BLaER1 (cell line): ENCODE data around the gene CHMP1A.

Source experiments
- H3K27ac ChIP-seq: shearing (Covaris generic); formaldehyde crosslinking; 2 replicates; pipeline ENCODE4 v1.8.1; 2022
- H3K27me3 ChIP-seq: shearing (Covaris generic); formaldehyde crosslinking; 2 replicates; pipeline ENCODE4 v1.8.1; 2022
- H3K36me3 ChIP-seq: shearing (Covaris generic); formaldehyde crosslinking; 2 replicates; pipeline ENCODE4 v1.8.1; 2022
- H3K4me1 ChIP-seq: shearing (Covaris generic); formaldehyde crosslinking; 2 replicates; pipeline ENCODE4 v1.8.1; 2022
- H3K4me2 ChIP-seq: shearing (Covaris generic); formaldehyde crosslinking; 2 replicates; pipeline ENCODE4 v1.8.1; 2022
- H3K4me3 ChIP-seq: shearing (Covaris generic); formaldehyde crosslinking; 2 replicates; pipeline ENCODE4 v1.8.1; 2022
- H3K9ac ChIP-seq: shearing (Covaris generic); formaldehyde crosslinking; 2 replicates; pipeline ENCODE4 v1.8.1; 2022
- H3K9me3 ChIP-seq: shearing (Covaris generic); formaldehyde crosslinking; 2 replicates; pipeline ENCODE4 v1.8.1; 2022
- H4K20me1 ChIP-seq: shearing (Covaris generic); formaldehyde crosslinking; 2 replicates; pipeline ENCODE4 v1.8.1; 2022
- Cebpa-rat ChIP-seq: shearing (Covaris generic); IDR thresholded peaks from 2 replicates; pipeline ENCODE4 v1.8.1; 2022

Gene CHMP1A

DNA sequence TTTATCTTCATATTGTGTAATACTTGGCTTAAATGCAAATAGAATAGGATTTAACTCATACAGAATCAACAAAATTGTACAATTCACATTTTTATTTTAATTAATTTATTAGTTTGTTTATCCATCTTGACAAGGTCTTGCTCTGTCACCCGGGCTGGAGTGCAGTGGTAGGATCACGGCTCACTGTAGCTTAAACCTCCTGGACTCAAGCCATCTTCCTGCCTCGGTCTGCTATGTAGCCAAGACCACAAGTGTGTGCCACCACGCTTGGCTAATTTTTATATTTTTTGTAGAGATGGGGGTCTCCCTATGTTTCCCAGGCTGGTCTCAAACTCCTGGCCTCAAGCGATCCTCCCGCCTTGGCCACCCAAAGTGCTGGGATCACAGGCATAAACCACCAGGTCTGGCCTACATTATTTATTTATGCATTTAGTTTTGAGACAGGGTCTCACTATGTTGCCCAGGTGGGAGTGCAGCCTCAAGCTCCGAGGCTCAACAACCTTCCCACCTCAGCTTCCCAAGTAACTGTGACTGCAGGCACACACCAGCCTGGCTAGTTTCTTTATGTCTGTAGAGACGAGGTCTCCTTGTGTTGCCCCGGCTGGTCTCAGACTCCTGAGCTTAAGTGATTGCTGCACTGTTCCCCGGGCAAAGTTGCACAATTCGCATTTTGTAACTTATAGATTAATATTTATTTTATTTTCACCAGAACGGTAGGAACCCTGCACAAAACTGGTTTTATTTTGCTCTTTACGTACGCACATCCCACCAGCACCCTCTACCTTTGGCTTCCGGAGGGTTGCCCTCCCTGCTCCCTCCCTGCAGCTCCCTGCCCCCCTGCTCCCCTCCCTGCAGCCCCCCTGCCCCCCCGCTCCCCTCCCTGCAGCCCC is 39.2 kb downstream of the CHMP1A start:
- no peak overlapping the region for H3K4me3 ChIP-seq
- peak overlapping the region; percentile 97 for H3K4me2 ChIP-seq
- no peaks in the 10 kb centered on the region for H3K27me3 ChIP-seq
- H3K36me3 ChIP-seq, result peaks cover 14% of the 10 kb centered on the region; the same call in 1 of the 2 replicates
- TF ChIP-seq Cebpa-rat, result peak; percentile 51; the same call in 1 of the 2 replicates
- peaks cover 23% of the 10 kb centered on the region for H4K20me1 ChIP-seq
- H3K9me3 ChIP-seq, result no peaks in the 10 kb centered on the region
- peaks cover 88% of the 10 kb centered on the region for H3K4me1 ChIP-seq
- H3K27ac ChIP-seq, result peak overlapping the region; percentile 27; the same call in 1 of the 2 replicates
- no peak overlapping the region for H3K9ac ChIP-seq

DNA sequence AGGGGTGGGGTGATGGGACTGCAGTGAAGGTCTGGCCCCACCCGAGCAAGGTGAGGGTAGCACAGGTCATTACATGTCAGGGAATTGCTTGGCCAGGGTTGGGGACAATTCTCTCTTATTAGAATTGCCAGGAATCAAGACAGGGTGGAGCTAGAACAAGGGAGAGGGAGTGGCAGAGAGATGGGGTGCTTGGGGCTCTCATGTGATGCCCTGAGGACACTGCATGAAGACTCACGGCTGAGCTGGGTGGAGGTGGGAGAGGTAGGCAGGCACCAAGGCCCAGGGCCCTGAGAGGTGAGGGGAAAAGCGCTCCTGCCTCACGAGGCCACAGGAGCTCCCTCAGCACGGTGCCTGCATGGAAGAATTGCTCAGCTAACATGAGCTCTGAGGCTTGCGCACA is 40.5 kb downstream of the CHMP1A start:
- TF ChIP-seq Cebpa-rat, result no peak
- Histone ChIP-seq H3K4me2 (peak overlapping the region; percentile 97), H4K20me1 (peaks cover 18% of the 10 kb centered on the region), H3K9ac (peak overlapping the region; percentile 48; the same call in 1 of the 2 replicates), H3K4me1 (peaks cover 91% of the 10 kb centered on the region), H3K4me3 (peak overlapping the region; percentile 52; the same call in 1 of the 2 replicates), H3K27ac (peak overlapping the region; percentile 78), H3K36me3 (peaks cover 3% of the 10 kb centered on the region; the same call in 1 of the 2 replicates), H3K27me3 (no peaks in the 10 kb centered on the region), H3K9me3 (no peaks in the 10 kb centered on the region)

DNA sequence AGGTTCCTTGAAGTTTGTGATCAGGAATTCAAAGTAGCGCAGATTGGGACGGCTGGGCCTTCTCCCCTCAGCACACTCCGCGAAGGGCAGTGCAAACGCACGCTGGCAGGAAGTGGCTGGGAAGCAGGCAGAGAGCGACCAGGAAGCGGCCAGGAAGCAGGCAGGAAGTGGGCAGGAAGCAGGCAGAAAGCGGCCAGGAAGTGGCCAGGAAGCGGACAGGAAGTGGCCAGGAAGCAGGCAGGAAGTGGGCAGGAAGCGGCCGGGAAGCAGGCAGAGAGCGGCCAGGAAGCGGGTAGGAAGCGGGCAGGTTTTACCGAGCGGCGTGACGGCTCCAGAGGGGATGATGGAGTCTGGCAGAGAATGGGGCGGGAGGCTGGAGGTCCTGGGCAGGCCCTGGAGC is 40.9 kb downstream of the CHMP1A start:
- Histone ChIP-seq H3K27me3 (no peaks in the 10 kb centered on the region), H4K20me1 (peaks cover 18% of the 10 kb centered on the region), H3K9ac (peak overlapping the region; percentile 48), H3K4me2 (peak overlapping the region; percentile 97), H3K4me1 (peaks cover 91% of the 10 kb centered on the region), H3K27ac (peak overlapping the region; percentile 78), H3K36me3 (no peaks in the 10 kb centered on the region; the same call in 1 of the 2 replicates), H3K9me3 (no peaks in the 10 kb centered on the region), H3K4me3 (peak overlapping the region; percentile 52)
- TF ChIP-seq Cebpa-rat, result no peak

DNA sequence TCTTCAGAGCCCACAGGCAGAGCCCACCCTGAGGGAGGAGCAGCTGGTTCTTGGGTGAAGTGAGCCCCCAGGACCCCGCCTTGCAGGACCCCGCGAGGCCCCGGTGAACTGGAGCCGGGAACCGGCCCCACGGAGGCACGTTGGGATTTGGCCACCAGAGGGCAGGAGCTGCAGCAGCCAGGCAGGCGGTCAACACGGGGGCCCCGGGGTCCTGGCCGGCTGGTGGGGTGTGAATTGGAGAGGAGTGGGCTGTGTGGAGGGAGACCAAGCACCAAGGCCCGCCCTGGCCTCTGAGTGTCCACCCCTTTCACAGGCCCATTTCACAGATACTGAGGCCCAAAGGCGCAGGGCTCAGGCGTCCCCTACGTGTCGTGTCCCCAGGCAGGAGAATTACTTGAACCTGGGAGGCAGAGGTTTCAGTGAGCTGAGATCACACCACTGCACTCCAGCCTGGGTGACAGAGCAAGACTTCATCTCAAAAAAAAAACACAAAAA is 41.9 kb downstream of the CHMP1A start:
- TF ChIP-seq Cebpa-rat, result no peak
- H3K4me2 ChIP-seq, result peak overlapping the region; percentile 97

GRCh38 chr16:89615176-89615575 is 42.3 kb downstream of the CHMP1A start:
- peak overlapping the region; percentile 52; the same call in 1 of the 2 replicates for H3K4me3 ChIP-seq

More for the DNA sequence above, 41.9 kb downstream of the CHMP1A start:
- Histone ChIP-seq H4K20me1 (peaks cover 8% of the 10 kb centered on the region; the same call in 1 of the 2 replicates), H3K36me3 (no peaks in the 10 kb centered on the region), H3K27ac (peak overlapping the region; percentile 78), H3K9ac (peak overlapping the region; percentile 15; the same call in 1 of the 2 replicates), H3K9me3 (no peaks in the 10 kb centered on the region), H3K4me3 (peak overlapping the region; percentile 52; the same call in 1 of the 2 replicates), H3K4me1 (peaks cover 91% of the 10 kb centered on the region), H3K27me3 (no peaks in the 10 kb centered on the region)

DNA sequence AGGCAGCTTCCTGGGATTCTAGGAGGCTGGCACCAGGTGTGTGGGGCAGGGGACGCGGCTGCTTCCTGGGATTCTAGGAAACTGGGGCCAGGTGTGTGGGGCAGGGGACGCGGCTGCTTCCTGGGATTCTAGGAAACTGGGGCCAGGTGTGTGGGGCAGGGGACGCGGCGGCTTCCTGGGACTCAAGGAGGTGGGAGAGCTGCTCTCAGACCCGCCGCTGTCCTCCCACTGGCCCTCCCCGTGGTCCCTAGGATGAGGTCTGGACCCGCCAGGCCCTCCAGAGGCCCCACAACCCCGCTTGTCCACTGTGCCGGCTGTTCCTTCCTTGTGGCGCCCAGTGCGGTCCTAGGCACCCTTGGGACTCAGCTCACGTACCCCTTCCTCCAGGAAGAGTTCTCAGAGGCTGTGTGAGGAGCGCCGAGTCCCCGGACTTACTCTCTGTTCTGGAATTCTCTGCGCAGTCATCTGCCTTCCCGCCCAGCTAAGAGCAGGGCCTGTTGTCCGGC is 43.5 kb downstream of the CHMP1A start:
- TF ChIP-seq Cebpa-rat, result no peak
- peaks cover 97% of the 10 kb centered on the region for H3K4me1 ChIP-seq
- H3K27me3 ChIP-seq, result no peaks in the 10 kb centered on the region
- no peaks in the 10 kb centered on the region for H4K20me1 ChIP-seq
- H3K27ac ChIP-seq, result peak overlapping the region; percentile 89
- H3K4me3 ChIP-seq, result peak overlapping the region; percentile 69
- peak overlapping the region; percentile 79 for H3K9ac ChIP-seq
- no peaks in the 10 kb centered on the region for H3K9me3 ChIP-seq
- peak overlapping the region; percentile 97 for H3K4me2 ChIP-seq
- no peaks in the 10 kb centered on the region for H3K36me3 ChIP-seq

More at GRCh38 chr16:89615176-89615575, 42.3 kb downstream of the CHMP1A start:
- no peak for TF ChIP-seq Cebpa-rat
- H3K27me3 ChIP-seq, result no peaks in the 10 kb centered on the region
- H3K36me3 ChIP-seq, result no peaks in the 10 kb centered on the region
- peak overlapping the region; percentile 15; the same call in 1 of the 2 replicates for H3K9ac ChIP-seq
- peak overlapping the region; percentile 97 for H3K4me2 ChIP-seq
- peaks cover 91% of the 10 kb centered on the region for H3K4me1 ChIP-seq
- peak overlapping the region; percentile 59 for H3K27ac ChIP-seq
- no peaks in the 10 kb centered on the region for H3K9me3 ChIP-seq
- H4K20me1 ChIP-seq, result peaks cover 4% of the 10 kb centered on the region; the same call in 1 of the 2 replicates

DNA sequence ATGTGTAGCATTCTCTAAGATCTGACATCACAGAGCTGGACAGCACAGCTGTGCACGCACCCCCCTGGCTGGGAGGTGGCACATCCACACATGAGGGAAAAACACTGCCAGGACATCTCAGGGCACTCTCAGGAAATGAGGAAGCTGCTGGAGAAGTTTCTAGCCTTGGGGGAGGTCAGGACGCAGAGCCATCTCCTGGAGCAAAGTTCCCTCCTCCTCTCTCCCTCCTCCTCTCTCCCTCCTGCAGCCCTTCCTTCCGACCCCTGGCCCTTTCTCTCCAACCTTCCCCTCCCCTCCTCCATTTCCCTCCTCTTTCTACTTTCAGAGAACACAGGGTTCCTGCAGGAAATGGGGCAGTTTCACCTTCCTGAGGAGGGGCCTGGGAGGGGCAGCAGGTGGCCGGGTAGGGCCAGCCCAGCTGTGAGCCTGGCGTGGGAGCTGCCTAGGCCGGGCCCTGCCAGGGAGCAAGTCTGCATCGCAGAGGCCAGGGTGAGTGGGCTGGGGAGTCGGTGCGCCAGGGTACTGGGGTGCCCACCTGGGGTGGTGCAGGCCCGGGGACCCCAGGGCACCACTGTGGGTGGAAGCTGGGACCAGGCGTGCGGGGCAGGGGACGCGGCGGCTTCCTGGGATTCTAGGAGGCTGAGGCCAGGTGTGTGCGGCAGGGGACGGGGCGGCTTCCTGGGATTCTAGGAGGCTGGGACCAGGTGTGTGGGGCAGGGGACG is 44.1 kb downstream of the CHMP1A start, which contains the start of gene DPEP1:
Gene DPEP1 (plus strand): TSS at position 412 of the 723 bp plus-strand sequence. CDS start 16,769 bp downstream, outside the sequence.
- no peak for TF ChIP-seq Cebpa-rat
- H3K36me3 ChIP-seq, result no peaks in the 10 kb centered on the region
- peaks cover 100% of the 10 kb centered on the region for H3K4me1 ChIP-seq
- H3K27ac ChIP-seq, result peak within 1 kb of the TSS; percentile 89
- H3K4me2 ChIP-seq, result peak within 1 kb of the TSS; percentile 97
- H3K27me3 ChIP-seq, result no peaks in the 10 kb centered on the region
- H4K20me1 ChIP-seq, result no peaks in the 10 kb centered on the region
- no peaks in the 10 kb centered on the region for H3K9me3 ChIP-seq
- H3K4me3 ChIP-seq, result peak within 1 kb of the TSS; percentile 69
- peak within 1 kb of the TSS; percentile 79 for H3K9ac ChIP-seq

DNA sequence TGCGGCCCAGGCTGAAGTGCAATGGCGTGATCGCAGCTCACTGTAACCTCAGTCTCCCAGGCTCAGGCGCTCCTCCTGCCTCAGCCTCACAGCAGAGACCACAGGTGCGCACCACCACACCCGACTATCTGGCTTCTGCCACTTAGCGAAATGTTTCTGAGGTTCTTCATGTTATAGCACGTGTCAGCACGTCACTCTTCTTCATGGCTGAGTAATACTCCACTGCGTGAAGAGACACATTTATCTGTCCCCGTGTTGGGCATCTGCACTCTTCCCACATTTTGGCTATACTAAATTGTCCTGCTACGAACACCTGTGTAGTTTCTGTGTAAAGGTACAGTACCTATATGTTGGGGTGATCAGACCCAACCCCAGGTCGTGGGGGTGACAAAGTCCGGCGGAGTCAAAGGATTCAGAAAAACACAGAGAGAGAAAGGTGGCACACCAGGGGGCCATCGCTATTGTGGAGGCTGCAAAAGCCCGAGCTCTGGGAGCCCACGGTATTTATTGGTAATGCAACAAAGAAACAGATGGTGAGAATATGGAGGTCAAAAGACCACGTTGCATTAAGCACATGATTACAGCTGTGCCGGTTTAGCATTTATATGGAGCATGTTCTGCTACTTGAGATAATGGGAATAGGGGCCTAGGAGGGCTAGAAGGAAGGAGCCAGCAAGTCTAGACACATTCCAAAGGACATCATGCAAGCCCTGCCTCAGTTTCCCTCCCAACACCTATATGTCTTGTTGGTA is 44.9 kb downstream of the CHMP1A start:
- H3K4me1 ChIP-seq, result peaks cover 100% of the 10 kb centered on the region
- H3K27ac ChIP-seq, result peak overlapping the region; percentile 89

More for the DNA sequence above, 44.9 kb downstream of the CHMP1A start:
- H3K36me3 ChIP-seq, result no peaks in the 10 kb centered on the region
- no peaks in the 10 kb centered on the region for H4K20me1 ChIP-seq
- H3K4me2 ChIP-seq, result peak overlapping the region; percentile 97
- H3K27me3 ChIP-seq, result no peaks in the 10 kb centered on the region
- no peak for TF ChIP-seq Cebpa-rat
- peak overlapping the region; percentile 69 for H3K4me3 ChIP-seq
- H3K9ac ChIP-seq, result peak overlapping the region; percentile 79
- H3K9me3 ChIP-seq, result no peaks in the 10 kb centered on the region
